Measurements from ENCODE around the gene ALKAL2. TPM values are rescaled to one million over a fixed set of nuclear protein-coding genes. Genes with fewer than 3 reads are reported as not detected.

The ALKAL2 gene
- polyA plus RNA-seq, 1 of the 3 experiments (the other 2 are of a cell fraction): not detected

DNA sequence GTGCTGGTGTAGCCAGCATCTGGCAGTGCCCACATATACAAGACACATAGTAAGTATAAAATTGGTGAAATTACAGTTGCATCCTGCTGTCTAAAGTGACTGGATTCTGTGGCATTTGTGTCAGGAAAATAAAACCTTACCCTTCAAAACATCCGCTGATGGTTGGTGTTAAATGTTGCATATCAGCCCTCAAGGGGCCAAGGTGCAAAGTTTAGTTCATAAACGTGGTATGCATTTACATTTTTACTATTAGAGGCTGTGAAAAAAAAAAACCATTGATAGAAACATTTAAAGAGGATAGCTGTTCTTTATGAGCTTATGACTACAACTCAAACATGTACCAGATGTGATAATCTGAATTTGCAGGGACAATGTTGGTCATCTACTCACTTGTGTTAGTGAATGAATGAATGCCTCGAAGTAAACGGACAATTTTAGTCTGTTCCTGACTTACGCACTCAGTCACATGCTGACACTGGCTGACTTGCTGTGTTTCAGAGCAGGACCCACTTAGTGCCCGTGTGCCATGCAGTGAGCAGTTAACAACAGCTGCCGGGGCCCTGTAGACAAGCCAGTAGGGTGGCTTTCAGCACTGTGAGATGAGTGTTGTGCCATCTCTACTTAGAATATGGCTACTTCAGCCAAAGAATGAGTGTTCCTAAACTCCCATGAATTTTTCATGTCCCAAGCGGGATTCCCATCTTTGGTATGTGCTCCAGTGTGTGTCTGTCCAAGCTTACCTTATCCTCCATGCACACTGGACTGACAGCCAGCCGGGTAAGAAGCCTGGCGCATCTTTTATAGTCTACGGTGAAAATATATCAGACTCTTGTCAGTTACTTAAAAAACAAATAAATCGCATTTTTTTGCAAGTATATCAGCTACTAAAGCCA lies 5.3 kb downstream of the ALKAL2 start (continued):
- TF ChIP-seq, protein P1, sequence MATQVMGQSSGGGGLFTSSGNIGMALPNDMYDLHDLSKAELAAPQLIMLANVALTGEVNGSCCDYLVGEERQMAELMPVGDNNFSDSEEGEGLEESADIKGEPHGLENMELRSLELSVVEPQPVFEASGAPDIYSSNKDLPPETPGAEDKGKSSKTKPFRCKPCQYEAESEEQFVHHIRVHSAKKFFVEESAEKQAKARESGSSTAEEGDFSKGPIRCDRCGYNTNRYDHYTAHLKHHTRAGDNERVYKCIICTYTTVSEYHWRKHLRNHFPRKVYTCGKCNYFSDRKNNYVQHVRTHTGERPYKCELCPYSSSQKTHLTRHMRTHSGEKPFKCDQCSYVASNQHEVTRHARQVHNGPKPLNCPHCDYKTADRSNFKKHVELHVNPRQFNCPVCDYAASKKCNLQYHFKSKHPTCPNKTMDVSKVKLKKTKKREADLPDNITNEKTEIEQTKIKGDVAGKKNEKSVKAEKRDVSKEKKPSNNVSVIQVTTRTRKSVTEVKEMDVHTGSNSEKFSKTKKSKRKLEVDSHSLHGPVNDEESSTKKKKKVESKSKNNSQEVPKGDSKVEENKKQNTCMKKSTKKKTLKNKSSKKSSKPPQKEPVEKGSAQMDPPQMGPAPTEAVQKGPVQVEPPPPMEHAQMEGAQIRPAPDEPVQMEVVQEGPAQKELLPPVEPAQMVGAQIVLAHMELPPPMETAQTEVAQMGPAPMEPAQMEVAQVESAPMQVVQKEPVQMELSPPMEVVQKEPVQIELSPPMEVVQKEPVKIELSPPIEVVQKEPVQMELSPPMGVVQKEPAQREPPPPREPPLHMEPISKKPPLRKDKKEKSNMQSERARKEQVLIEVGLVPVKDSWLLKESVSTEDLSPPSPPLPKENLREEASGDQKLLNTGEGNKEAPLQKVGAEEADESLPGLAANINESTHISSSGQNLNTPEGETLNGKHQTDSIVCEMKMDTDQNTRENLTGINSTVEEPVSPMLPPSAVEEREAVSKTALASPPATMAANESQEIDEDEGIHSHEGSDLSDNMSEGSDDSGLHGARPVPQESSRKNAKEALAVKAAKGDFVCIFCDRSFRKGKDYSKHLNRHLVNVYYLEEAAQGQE (IDR thresholded peaks at IDR 0.05; ENCODE audit: low read depth, low read length): no peak
- TF ChIP-seq RCOR1 (IDR thresholded peaks at IDR 0.05; ENCODE audit: low read length) (no peak), SIN3A (IDR thresholded peaks at IDR 0.05; ENCODE audit: borderline replicate concordance, low read depth, low read length) (no peak), GABPA (IDR thresholded peaks at IDR 0.05; ENCODE audit: low read depth) (no peak), SMC3 (IDR thresholded peaks at IDR 0.05; ENCODE audit: low read depth, low read length) (no peak), YY1 (IDR thresholded peaks at IDR 0.05; ENCODE audit: low read depth) (no peak)
- TF ChIP-seq, protein P2, sequence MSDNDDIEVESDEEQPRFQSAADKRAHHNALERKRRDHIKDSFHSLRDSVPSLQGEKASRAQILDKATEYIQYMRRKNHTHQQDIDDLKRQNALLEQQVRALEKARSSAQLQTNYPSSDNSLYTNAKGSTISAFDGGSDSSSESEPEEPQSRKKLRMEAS (IDR thresholded peaks at IDR 0.05; ENCODE audit: low read depth): no peak

GRCh38 chr2:281381-281780 lies 6.5 kb downstream of the ALKAL2 start:
- Histone ChIP-seq H3K36me3 (replicated peaks in 1 of 2; ENCODE audit: control insufficient read depth in 1 of 2, insufficient read depth in 2 of 2, low read length in 1 of 2) (peaks cover 38 to 68% of the 10 kb centered on the region in 2 experiments), H3K4me3 (ENCODE audit: low read depth in 2 of 2, low read length in 1 of 2) (no peak overlapping the region), H3K4me2 (no peak overlapping the region), H3K9me3 (no peaks in the 10 kb centered on the region), H2AFZ (ENCODE audit: low read depth) (no peak overlapping the region), H3K79me2 (ENCODE audit: insufficient read depth) (peaks cover 18% of the 10 kb centered on the region; the same call in 1 of the 2 replicates), H3K9ac (no peak overlapping the region), H3K4me1 (ENCODE audit: control insufficient read depth in 1 of 2, insufficient read depth in 2 of 2, low read depth in 1 of 2, low read length in 1 of 2) (no peaks in the 10 kb centered on the region), H4K20me1 (ENCODE audit: insufficient read depth) (no peaks in the 10 kb centered on the region), H3K9me2 (no peaks in the 10 kb centered on the region), H3F3A (replicated peaks; ENCODE audit: insufficient read depth) (peaks cover 6% of the 10 kb centered on the region), H3K27me3 (ENCODE audit: insufficient read depth) (no peaks in the 10 kb centered on the region; the same call in 1 of the 2 replicates), H3K27ac (ENCODE audit: low read depth in 2 of 2, low read length in 1 of 2) (no peak overlapping the region)
- POLR2A ChIA-PET: no interaction called here
- CTCF ChIA-PET: interaction anchor here (1.1 to 1.7 kb wide), 2 partner anchors 9 to 10 kb away, joined by 3 to 8 read pairs; no protein-coding TSS in a partner anchor
- no peak for DNase-seq
- WGBS (ENCODE audit: low lambda C conversion rate): 95% methylated on average over 9 of the region's 9 CpGs
- no peak for TF ChIP-seq SIN3A (IDR thresholded peaks at IDR 0.05; ENCODE audit: borderline replicate concordance, low read depth, low read length)
- TF ChIP-seq YY1 (IDR thresholded peaks at IDR 0.05; ENCODE audit: low read depth): no peak
- TF ChIP-seq GATA2 (CRISPR knock-in tag; IDR thresholded peaks at IDR 0.05): no peak
- TF ChIP-seq EP300 (IDR thresholded peaks at IDR 0.05; ENCODE audit: borderline replicate concordance in 1 of 2, low read depth in 1 of 2, low read length in 1 of 2): no peak
- no peak for TF ChIP-seq ELF1 (IDR thresholded peaks at IDR 0.05)
- TF ChIP-seq, protein P3, sequence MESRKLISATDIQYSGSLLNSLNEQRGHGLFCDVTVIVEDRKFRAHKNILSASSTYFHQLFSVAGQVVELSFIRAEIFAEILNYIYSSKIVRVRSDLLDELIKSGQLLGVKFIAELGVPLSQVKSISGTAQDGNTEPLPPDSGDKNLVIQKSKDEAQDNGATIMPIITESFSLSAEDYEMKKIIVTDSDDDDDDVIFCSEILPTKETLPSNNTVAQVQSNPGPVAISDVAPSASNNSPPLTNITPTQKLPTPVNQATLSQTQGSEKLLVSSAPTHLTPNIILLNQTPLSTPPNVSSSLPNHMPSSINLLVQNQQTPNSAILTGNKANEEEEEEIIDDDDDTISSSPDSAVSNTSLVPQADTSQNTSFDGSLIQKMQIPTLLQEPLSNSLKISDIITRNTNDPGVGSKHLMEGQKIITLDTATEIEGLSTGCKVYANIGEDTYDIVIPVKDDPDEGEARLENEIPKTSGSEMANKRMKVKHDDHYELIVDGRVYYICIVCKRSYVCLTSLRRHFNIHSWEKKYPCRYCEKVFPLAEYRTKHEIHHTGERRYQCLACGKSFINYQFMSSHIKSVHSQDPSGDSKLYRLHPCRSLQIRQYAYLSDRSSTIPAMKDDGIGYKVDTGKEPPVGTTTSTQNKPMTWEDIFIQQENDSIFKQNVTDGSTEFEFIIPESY (IDR thresholded peaks at IDR 0.05; ENCODE audit: borderline replicate concordance, low read depth): no peak
- no peak for TF ChIP-seq EZH2phosphoT487 (IDR thresholded peaks at IDR 0.05; ENCODE audit: borderline replicate concordance, low read depth)
- no peak for TF ChIP-seq FOSL2 (IDR thresholded peaks at IDR 0.05; ENCODE audit: borderline replicate concordance, low read depth)
- no peak for TF ChIP-seq NFIC (IDR thresholded peaks at IDR 0.05; ENCODE audit: borderline replicate concordance)
- TF ChIP-seq, protein P4, sequence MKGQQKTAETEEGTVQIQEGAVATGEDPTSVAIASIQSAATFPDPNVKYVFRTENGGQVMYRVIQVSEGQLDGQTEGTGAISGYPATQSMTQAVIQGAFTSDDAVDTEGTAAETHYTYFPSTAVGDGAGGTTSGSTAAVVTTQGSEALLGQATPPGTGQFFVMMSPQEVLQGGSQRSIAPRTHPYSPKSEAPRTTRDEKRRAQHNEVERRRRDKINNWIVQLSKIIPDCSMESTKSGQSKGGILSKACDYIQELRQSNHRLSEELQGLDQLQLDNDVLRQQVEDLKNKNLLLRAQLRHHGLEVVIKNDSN (IDR thresholded peaks at IDR 0.05; ENCODE audit: borderline replicate concordance, low read depth): no peak
- no peak for TF ChIP-seq NRF1 (IDR thresholded peaks at IDR 0.05; ENCODE audit: low read depth, low read length)
- TF ChIP-seq JUND (IDR thresholded peaks at IDR 0.05): no peak
- TF ChIP-seq, protein P1 (IDR thresholded peaks at IDR 0.05; ENCODE audit: low read depth, low read length): no peak
- no peak for TF ChIP-seq MEF2A (IDR thresholded peaks at IDR 0.05; ENCODE audit: borderline replicate concordance, low read depth)

Measured in SK-N-SH (cell line).